ENCODE results near the gene LMF1. TPM values are rescaled to one million over a fixed set of nuclear protein-coding genes. Genes with fewer than 3 reads are reported as not detected.

The LMF1 gene
- total and polyA plus RNA-seq, 2 of the 8 experiments (the other 6 are each of a cell fraction or from before 2014, with no cell fraction given) = 3.5 to 9.1 TPM

GRCh38 chr16:835373-835772, 135.4 kb downstream of the LMF1 start:
- H2AK5ac ChIP-seq (ENCODE audit: low read depth, low read length) = no peak overlapping the region
- CTCF ChIA-PET (ENCODE audit: partially characterized antibody) = no interaction called here
- no peak overlapping the region for H3K23ac ChIP-seq (ENCODE audit: insufficient read length)
- H3K4me2 ChIP-seq (ENCODE audit: insufficient read depth in 1 of 2, low read depth in 2 of 2, low read length in 2 of 2) = no peak overlapping the region
- no peak overlapping the region for H4K5ac ChIP-seq (ENCODE audit: insufficient read length, low read depth, low read length)
- no peak overlapping the region for H3K56ac ChIP-seq (replicated peaks; ENCODE audit: insufficient read length, low read depth, low read length)
- no peak for TF ChIP-seq SIX5 (IDR thresholded peaks at IDR 0.05; ENCODE audit: low read depth, low read length)
- no peak for TF ChIP-seq RXRA (IDR thresholded peaks at IDR 0.05; ENCODE audit: insufficient read depth, low read depth, low read length)
- no peak for TF ChIP-seq RBBP5 (IDR thresholded peaks at IDR 0.05; ENCODE audit: borderline replicate concordance, low read depth, low read length)
- TF ChIP-seq SP4 (IDR thresholded peaks at IDR 0.05; ENCODE audit: low read length) = no peak
- no peak for TF ChIP-seq KDM1A (IDR thresholded peaks at IDR 0.05; ENCODE audit: borderline replicate concordance, low read length)
- TF ChIP-seq HDAC2 (IDR thresholded peaks at IDR 0.05; ENCODE audit: borderline replicate concordance in 1 of 2, low read depth in 2 of 2, low read length in 2 of 2) = no peak
- TF ChIP-seq SRF (IDR thresholded peaks at IDR 0.05; ENCODE audit: low read depth, low read length) = no peak
- no peak for TF ChIP-seq EZH2 (IDR thresholded peaks at IDR 0.05; ENCODE audit: low read depth, low read length, severe bottlenecking)
- TF ChIP-seq GTF2F1 (IDR thresholded peaks at IDR 0.05; ENCODE audit: borderline replicate concordance, low read depth, low read length) = no peak
- TF ChIP-seq ATF3 (IDR thresholded peaks at IDR 0.05; ENCODE audit: insufficient read depth, low read depth, low read length) = no peak
- no peak for TF ChIP-seq TCF12 (IDR thresholded peaks at IDR 0.05; ENCODE audit: low read depth, low read length)
- TF ChIP-seq CBX5 (IDR thresholded peaks at IDR 0.05; ENCODE audit: low read depth, low read length) = no peak
- H3K23me2 ChIP-seq (ENCODE audit: low read depth, low read length) = no peaks in the 10 kb centered on the region
- no peak overlapping the region for H2BK12ac ChIP-seq (ENCODE audit: low read depth, low read length)
- DNase-seq (ENCODE audit: low read depth in 1 of 2, low spot score in 2 of 2) (no peak), FAIRE-seq (no peak)
- H3K18ac ChIP-seq (ENCODE audit: extremely low read depth, low read length) = no peak overlapping the region
- no peak overlapping the region for H2AFZ ChIP-seq (ENCODE audit: low read length)
- H3K9me3 ChIP-seq (ENCODE audit: insufficient read depth in 2 of 2, low read depth in 1 of 2, low read length in 1 of 2) = peaks cover 15 to 55% of the 10 kb centered on the region in 2 experiments; a peak in 3 of 4 replicates
- H3K4me1 ChIP-seq (replicated peaks in 1 of 4; ENCODE audit: control insufficient read depth in 3 of 4, insufficient read depth in 4 of 4, low read length in 3 of 4) = no peaks in the 10 kb centered on the region
- WGBS, 2 experiments (ENCODE audit: extremely low coverage in 1 of 2, insufficient coverage in 1 of 2, insufficient read length in 1 of 2, insufficient replicate concordance in 2 of 2, low coverage in 1 of 2, low lambda C conversion rate in 2 of 2, missing lambda C conversion rate in 1 of 2) = 89% methylated on average over 7 of the region's 10 CpGs; no CpG with 5 or more reads in 1 of the 2 experiments
- no peaks in the 10 kb centered on the region for H4K20me1 ChIP-seq (replicated peaks in 1 of 2; ENCODE audit: control insufficient read depth in 1 of 2, insufficient read depth in 2 of 2, low read length in 2 of 2)
- H4K8ac ChIP-seq (ENCODE audit: extremely low read depth, insufficient read depth, low read length) = no peak overlapping the region
- no peaks in the 10 kb centered on the region for H3K36me3 ChIP-seq (ENCODE audit: control insufficient read depth in 2 of 4, insufficient read depth in 4 of 4, low read length in 3 of 4)
- no peak overlapping the region for H3K4me3 ChIP-seq (ENCODE audit: extremely low read depth in 1 of 4, insufficient read depth in 2 of 4, low read depth in 3 of 4, low read length in 4 of 4)
- H3K14ac ChIP-seq (ENCODE audit: insufficient read length) = no peak overlapping the region
- POLR2A ChIA-PET (ENCODE audit: partially characterized antibody) = no interaction called here
- H3K79me2 ChIP-seq (ENCODE audit: control insufficient read depth in 1 of 2, insufficient read depth in 2 of 2, low read length in 2 of 2) = no peaks in the 10 kb centered on the region
- no peak overlapping the region for H2BK5ac ChIP-seq (ENCODE audit: low read depth, low read length)
- H3K4ac ChIP-seq (replicated peaks; ENCODE audit: insufficient read length, low read depth, low read length) = no peak overlapping the region
- no peaks in the 10 kb centered on the region for H3K27me3 ChIP-seq (replicated peaks in 1 of 4; ENCODE audit: control insufficient read depth in 3 of 4, extremely low read depth in 1 of 4, insufficient read depth in 3 of 4, low read length in 3 of 4)
- H2BK15ac ChIP-seq (ENCODE audit: low read length) = no peak overlapping the region
- no peak overlapping the region for H2BK20ac ChIP-seq (ENCODE audit: low read length)
- no peak overlapping the region for H3K9ac ChIP-seq (replicated peaks in 1 of 4; ENCODE audit: extremely low read depth in 1 of 4, low read depth in 3 of 4, low read length in 3 of 4)
- no peak overlapping the region for H3K27ac ChIP-seq (ENCODE audit: low read depth, low read length)
- no peaks in the 10 kb centered on the region for H3K79me1 ChIP-seq (ENCODE audit: low read depth, low read length)
- no peak overlapping the region for H2BK120ac ChIP-seq (replicated peaks; ENCODE audit: low read depth, low read length)
- H4K91ac ChIP-seq (replicated peaks; ENCODE audit: insufficient read length, low read length) = no peak overlapping the region

Measured in H1 (cell line).